B cell (primary cell): ENCODE measurements around the gene HGFAC.

Experiments
- CTCF ChIP-seq: fragments of 200-600 bp; IDR thresholded peaks from one replicate; pipeline ENCODE4 v1.8.0; 2022; ENCODE audit warnings: antibody characterized with exemption, mild to moderate bottlenecking
- EZH2 ChIP-seq: IDR thresholded peaks from 2 replicates; pipeline ENCODE4 v1.6.1; 2012; ENCODE audit warnings: borderline replicate concordance, low read depth, mild to moderate bottlenecking, moderate library complexity, low read length; ENCODE audit not compliant: insufficient read depth, poor library complexity, severe bottlenecking

- TF ChIP-seq EZH2 (no peak), CTCF (no peak)
These were observed 10.6 kb downstream of the HGFAC start for GRCh38 chr4:3452376-3452775.
